Activated CD8-positive, alpha-beta memory T cell treated with anti-CD3 and anti-CD28 coated beads for 36 hours (primary cell): ENCODE data around the gene ELFN1. TPM values are rescaled to one million over a fixed set of nuclear protein-coding genes. Genes with fewer than 3 reads are reported as not detected.

Source experiments
- CTCF ChIA-PET: fragments of 350-600 bp; sonication (Branson Sonifier 250); formaldehyde crosslinking; loops from one replicate; lab custom pipeline; 2021; ENCODE audit warnings: antibody characterized with exemption; lab: Charles Lee
- POLR2A ChIA-PET: fragments of 350-600 bp; sonication (Branson Sonifier 250); formaldehyde crosslinking; loops from one replicate; lab custom pipeline; 2021; ENCODE audit warnings: antibody characterized with exemption; lab: Charles Lee
- total RNA-seq, 2 experiments: library from RNA; stranded (reverse); gene quantifications; one replicate each; pipeline ENCODE4 v1.2.3, GENCODE V29; 2021

The ELFN1 gene
- total RNA-seq, 2 experiments from 2014 or later: 0.17 to 0.27 TPM

DNA sequence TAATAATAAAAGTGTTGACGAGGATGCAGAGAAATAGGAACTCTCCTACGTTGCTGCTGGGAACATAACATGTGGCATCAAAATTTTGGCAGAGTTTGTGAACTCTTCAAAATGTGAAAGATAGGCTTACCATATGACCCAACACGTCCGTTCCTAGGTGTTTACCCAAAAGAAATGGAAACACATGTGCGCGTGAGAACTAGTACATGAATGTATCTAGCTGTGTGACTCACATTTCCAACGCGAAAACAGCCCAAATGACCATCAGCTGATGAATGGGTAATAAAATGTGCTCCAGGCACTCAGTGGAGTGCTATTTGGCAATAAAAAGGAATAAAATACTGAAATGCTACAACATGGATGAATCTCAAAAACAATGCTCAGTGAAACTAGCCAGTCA, 10.4 kb upstream of the ELFN1 start:
- CTCF ChIA-PET: no interaction called here
- POLR2A ChIA-PET: no interaction called here

DNA sequence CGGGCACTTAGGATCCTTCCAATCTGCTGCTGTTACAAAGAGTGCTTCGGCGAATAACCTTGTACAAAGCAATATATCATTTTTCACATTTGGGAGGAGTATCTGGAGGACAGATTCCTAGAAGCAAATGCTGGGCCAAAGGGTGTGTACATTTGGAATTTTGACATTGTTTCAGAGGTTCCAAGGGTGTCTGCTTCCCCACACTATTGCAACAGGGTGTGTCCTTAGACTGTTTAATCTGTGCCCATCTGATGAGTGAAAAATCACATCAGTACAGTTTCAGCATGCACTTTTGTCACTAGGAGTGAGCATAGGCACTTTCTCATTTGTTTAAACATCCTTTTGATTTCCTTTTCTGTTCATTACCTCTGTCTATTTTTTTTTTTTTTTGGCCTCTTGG, 8.6 kb upstream of the ELFN1 start:
- CTCF ChIA-PET: no interaction called here
- POLR2A ChIA-PET: interaction anchor here (0.6 kb wide), 1 partner anchor 1619 kb away, joined by 3 read pairs; no protein-coding TSS in a partner anchor

DNA sequence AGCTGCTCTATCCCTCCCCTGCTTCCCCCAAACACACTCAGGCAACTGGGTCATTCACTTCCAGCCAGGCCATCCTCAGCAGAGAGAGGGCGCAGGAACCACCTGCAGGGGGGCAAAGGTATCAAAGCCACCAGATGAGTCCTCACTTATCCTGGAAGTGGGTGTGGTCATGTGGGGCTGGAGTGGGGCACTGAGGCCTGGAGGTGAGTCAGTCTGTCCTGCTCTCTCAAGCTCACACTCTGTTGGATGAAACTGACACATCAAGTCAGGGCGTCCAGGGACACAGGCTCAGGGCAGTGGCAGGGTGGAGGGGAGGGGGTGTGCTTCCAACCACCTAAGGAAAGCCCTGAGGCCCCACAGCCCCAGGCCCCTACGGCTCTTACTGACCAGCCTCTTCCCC, 8.0 kb upstream of the ELFN1 start:
- ChIA-PET POLR2A (interaction anchor here (0.6 kb wide), 1 partner anchor 1619 kb away, joined by 3 read pairs; no protein-coding TSS in a partner anchor), CTCF (no interaction called here)

DNA sequence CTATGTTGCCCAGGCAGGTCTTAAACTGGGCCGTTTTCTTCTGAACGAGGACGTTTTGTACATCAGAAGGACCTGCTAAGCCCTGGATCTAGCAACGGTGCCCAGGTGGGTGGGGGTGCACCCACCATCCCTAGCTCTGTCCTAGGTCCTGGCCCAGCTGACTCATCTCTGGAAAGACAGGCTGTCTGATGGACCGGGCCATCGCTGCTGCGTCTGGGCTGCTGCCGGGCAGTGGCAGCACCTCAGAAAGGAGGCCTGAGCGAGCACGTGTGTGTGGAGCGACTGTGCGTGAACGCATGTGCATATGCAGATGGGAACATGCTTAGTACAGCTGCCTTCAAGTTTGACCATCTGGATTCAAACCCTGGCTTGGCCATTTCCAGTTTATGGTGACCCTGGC, 7.3 kb upstream of the ELFN1 start:
- POLR2A ChIA-PET: no interaction called here
- CTCF ChIA-PET: interaction anchor here (0.6 kb wide), 1 partner anchor 11 kb away, joined by 4 read pairs; no protein-coding TSS in a partner anchor

DNA sequence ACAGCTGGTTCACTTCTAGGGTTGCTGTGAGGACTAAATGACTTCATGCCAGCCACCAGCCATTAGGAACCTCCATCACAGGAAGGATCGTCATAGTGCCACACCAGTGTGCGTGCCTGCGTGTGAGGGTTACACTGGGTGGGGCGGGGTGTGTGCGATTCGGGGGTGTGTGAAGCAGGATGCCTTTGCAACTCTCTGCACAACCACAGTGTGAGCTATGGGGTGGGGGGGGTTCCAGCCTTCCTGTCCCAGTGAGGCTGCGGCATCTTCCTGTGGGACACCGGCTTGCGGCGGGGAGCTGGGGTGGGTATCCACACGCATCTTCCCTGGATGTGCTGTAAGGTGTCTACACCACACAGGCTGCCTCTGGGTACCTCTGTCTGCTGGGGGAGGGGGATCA, 6.9 kb upstream of the ELFN1 start:
- ChIA-PET POLR2A (no interaction called here), CTCF (interaction anchor here (0.6 kb wide), 1 partner anchor 11 kb away, joined by 4 read pairs; no protein-coding TSS in a partner anchor)

DNA sequence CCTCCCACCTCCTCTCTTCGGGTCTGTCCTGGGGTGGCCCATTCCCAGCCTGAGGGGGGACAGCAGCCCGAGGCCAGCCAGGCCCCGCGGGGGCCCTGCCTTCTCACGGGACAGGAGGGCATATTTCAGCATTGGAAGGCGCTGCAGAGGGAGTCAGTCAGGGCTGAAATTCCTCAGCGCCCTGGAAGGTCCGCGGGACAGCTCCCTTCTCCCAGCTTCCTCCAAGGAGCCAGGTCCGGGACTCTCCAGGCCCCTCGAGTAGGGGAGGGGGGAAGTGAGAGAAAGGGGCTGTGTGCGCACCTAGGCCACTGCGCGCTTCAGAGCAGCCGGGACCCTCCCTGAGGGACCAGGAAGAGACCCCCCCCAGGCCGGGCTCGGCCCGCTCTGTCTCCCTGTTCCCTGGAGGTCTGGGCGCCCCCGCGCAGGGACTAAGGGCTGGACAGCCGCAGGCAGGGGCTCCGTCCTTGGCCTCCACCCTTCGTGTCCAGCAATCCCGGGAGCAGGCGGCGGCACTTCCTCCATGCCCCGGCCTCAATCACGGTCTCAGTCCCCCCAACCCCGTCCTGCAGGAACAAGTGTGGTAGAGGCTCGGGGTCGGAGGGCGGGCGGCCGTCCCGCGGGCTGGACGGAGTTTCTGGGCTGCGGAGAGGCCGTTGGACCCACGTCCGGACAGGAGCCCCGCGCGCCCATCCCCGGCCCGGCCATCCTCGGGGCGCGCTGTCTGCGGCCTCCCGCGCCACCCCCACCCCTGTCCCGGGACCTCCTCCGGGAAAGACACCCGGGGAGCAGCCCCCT, 6.0 kb upstream of the ELFN1 start:
- ChIA-PET CTCF (interaction anchor here (0.7 kb wide), 1 partner anchor 255 kb away, joined by 3 read pairs; no protein-coding TSS in a partner anchor), POLR2A (no interaction called here)

DNA sequence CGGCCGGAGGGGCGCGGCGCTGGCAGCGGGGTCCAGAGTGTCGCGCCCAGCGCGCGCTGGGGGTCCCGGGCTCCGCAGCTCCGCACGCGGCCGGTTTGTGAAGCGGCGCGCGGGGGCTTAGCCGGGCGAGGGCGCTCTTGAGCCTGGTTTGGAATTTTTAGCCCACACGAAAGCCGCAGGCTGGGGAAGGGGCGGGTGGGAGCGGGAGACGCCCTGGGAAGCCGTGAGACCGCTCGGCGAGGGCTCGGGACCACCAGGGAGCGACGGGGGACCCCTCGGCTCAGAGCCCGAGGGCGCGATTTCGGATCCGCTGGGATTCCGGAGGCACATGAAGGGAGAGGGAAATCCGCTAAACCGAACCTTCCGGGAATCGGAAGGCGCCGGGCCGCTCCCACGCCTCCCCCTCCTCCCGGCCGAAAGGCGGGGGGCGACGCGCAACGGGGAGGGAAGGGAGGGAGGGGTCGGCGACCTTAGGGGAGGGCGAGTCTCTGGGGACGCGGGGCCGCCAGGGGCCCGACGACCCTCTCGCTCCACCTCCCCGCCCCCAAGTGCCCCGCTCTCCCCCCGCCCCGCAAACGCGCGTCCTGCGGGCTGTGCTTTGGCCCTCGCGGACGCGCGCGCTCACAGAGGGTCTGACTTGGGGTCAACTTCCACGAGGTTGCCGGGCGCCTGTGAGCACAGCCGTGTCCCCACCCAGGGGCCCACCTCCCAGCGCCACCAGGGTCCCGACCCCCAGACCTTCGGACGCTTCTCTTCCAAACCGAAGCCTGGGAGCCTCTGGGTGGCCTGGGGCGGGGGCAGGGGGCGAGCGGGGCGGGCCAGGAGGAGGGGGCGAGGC, 5.1 kb upstream of the ELFN1 start:
- ChIA-PET CTCF (interaction anchor here (0.7 kb wide), 1 partner anchor 255 kb away, joined by 3 read pairs; no protein-coding TSS in a partner anchor), POLR2A (no interaction called here)

DNA sequence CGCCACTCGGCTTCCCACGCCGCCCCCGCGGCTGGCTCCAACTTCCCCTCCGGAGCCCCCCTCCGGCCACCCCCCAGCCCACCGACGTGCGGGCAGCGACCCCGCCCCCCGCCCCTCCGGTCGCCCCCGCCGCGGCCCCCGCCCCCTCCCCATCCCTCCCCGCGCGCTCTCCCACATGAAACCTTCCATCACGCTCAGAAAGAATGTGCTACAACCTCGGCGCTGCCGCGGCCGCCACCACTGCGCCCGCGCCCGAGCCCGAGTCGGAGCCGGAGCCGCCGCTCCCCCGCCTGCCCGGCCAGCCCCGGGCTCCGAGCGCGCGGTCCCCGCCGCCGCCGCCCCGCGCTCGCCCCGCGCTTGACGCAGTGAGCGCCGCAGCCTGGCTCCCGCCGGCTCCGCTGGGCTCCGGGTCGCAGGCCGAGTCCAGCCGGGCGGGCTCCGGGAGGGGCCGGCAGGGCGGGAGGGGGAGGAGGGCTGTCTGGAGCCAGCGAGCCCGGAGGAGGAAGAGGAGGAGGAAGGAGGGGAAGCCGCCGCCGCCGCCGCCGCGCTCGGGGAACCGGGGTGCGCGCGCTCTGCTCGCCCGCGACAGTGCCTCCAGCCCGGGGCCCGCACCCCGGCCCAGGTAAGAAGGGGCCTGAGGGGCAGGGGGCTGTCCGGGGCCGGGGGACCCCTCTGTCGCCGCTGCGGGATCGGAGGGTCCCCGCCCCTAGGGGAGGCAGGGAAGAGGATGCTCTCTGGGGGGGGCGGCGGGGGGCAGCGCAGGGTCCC, 4.3 kb upstream of the ELFN1 start:
- CTCF ChIA-PET: no interaction called here
- POLR2A ChIA-PET: no interaction called here

DNA sequence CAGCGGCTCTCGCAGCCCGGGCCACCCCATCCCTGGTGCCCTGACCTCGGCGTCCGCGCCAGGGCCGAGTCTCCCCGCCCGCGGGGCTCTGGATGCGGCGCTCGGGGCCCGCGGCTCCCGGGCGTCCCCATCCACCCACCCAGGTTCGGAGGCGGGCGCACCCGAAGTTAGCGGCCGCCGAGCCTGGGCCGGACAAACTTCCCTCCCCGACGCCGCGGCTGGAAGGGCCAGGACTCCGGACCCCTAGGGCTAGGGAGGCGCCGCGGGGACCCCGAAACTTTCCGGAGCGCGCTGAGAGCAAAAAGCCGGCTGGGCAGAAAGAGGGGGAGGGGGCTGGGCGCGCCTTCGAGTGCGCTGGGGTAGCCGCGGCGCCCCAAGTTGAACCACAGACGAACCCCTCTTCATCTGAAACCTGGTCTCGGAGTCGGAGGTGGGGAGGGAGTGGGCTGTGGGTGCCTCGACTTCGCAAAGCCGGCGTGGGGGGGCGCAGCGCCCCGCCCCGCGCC, 3.7 kb upstream of the ELFN1 start:
- ChIA-PET CTCF (no interaction called here), POLR2A (no interaction called here)

DNA sequence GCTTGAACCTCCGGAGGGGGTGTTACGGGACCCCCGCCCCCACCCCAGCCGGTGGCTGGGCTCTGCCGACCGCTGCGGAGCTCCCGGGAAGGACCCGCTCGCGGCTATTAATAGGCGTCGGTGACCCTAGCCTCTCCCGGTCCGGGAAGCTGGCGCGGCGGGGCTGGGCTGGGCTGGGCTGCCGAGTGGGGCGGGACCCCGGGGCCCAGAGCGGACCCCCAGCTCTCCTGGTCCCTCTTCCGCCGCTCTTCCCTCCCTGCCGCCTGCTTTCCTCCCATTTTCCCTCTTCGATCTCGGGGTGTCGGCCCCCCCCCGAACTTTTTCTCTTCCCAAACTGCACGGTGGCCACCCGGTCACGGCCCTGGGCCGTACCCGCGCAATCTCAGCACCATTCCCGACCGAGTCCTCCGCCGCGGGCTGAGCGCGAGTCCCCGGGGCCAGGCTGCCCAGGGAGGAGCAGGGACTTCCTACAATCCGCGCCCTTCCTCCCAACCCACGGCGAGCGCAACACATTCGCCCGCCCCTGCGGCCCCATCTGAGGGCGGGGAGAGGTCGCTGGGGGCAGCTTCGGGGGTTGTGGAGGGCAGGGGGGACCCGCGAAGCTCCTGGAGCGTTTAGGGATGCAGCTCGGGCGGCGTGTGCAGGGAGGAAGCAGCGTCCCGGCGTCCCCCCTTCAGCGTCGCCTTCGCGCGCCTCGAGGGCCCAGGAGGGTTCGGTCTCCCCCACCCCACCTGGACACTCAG, 3.1 kb upstream of the ELFN1 start:
- ChIA-PET POLR2A (no interaction called here), CTCF (no interaction called here)

DNA sequence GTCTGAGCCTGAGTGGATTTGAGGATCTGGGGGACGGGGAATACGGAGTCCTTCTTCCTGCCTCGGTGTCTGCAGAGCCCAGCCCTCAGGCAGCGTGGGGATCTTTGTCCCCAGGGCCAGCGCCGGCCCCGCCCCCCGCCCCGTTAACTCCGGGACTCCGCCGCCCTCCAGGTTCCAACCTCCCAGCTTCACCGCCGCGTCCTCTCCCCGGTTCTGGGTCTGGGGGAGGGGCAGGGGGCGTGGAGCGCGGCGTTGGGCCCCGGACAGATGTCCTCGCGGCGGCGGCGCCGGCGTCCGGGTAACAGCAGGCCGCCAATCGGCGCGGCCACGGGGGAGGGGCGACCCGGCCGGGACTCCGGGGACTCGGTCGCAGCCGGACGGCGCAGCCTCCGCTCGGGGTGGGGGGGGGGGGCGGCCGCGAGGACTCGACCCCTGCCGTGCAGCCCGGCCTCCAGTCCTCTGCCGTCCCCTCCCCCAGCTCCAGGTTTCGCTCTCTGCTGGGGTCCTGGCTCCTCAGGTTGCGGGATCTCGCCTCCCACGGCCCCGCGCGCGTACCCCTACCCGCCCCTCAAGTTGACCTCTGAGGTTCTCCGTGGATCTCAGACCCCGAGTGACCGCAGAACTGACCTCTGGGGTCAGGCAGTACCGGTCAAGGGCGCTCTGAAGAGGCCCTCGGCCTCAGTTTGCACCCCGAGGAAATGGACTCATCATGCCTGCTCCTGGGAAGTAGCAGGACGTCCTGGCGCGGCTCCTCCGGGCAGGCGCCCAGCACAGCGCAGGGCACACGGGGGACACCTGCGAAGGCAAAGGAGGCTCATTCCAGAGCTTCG, 2.3 kb upstream of the ELFN1 start:
- POLR2A ChIA-PET: no interaction called here
- CTCF ChIA-PET: interaction anchor here (0.6 kb wide), 2 partner anchors 73 to 802 kb away, joined by 3 read pairs; no protein-coding TSS in a partner anchor

DNA sequence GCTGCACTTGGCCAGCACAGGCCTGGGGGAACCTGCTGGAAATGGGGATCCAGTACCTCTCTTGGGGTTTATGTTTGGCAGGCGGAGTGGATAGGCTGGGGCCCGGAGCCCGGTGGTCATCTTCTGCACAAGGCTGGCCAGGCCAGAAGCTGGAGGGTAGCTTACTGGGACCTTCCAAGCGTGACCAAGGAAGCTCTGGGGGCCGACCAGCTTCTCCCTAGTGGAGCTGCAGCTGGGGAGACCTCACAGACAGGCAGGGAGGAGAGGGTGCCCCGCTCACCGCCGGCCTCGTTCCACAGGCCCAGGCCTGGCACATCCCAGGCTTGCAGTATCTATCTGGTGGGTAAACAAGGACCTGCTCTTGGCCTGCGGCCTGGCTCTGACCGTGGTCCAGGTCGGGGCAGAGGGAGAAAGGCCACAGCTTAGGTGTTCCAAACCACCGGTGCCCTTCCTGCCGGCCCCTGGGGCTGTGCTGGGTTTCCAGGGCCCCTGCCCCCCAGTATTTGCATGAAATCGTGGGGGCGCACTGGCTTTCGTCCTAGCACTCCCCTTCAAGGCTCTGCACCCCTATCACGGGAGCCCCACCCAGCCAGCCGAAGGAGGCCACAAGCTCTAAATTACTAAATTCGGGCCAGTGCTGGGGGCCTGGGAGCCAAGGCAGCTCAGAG, 1.5 kb upstream of the ELFN1 start:
- ChIA-PET CTCF (interaction anchor here (0.6 kb wide), 1 partner anchor 72 kb away, joined by 3 read pairs; no protein-coding TSS in a partner anchor), POLR2A (no interaction called here)

DNA sequence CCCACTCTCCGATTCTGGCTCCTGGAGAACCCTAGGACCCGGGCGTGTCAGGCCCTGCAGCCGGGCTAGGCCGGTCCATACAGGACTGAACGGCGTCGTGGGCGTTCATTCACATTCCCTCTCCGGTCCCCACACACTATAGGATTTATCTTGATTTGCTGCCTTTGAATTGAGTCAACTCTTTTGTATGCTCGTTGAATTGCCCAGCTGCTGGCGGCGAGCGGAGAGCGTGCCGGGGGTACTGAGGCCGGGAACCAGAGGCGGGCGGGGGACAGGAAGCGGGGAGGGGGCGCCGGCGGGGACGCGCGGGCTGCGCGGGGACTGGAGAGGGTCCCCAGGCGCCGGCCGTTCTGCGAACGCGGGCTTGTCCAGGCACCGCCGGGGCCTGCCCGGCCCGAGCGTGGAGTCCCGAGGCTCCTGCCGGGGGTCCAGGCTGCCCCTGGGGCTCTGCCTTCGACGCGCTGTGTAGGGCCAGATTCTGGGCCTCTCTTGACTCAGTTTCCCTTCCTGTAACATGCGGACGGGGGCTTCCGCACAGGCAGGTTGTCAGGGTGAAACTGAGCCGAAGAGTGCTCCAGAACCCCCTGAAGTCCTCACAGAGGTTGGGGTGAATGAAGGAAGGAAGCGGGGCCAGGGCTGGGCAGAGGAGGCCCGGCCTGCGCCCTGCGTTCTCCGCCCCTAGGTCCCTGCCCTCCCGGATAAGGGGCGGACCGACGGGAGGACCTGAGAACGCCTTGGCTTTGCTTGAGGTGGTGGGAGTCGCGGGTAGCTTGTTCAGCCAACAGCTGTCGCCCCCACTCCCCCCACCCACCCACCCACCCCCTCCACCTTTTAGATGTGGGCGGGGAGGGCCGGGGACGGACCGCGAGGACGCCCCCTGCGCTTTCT, 769 bp upstream of the ELFN1 start:
- POLR2A ChIA-PET: no interaction called here
- CTCF ChIA-PET: interaction anchor here (0.6 kb wide), 1 partner anchor 88 kb away, joined by 4 read pairs; no protein-coding TSS in a partner anchor

DNA sequence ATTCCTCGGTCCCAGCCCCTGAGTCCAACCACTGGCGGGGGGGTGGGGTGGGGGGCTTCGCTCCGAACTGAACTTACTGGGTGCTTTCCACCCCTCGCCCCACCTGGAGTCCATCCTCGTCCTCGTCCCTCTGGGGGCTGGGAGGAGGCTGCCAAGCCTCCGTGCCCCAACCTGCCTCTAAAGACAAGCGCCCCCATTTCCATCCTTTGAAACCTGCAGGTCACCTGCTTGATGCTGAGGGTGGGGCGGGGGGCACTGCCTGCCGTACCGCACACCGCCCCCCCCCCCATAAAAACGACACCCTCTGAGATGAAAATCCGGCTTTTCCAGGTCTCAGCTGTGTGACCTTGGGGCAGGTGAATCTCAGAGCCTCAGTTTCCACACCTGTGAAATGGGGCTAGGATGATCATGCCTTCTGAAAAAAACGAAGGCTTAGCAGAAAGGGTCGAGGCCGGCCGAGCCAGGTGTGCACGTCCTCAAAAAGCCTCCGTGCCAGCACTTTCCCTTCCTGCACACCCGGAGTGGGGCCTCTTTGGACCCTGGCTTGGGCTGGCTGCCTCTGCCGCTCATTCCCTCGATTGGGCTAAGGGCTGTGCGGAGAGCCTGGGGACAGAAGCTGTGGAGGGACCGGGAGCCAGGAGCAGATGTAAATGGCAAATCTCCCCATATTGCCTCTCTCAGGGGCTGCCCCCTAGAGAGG, 967 bp downstream of the ELFN1 start:
- POLR2A ChIA-PET: no interaction called here
- CTCF ChIA-PET: no interaction called here

DNA sequence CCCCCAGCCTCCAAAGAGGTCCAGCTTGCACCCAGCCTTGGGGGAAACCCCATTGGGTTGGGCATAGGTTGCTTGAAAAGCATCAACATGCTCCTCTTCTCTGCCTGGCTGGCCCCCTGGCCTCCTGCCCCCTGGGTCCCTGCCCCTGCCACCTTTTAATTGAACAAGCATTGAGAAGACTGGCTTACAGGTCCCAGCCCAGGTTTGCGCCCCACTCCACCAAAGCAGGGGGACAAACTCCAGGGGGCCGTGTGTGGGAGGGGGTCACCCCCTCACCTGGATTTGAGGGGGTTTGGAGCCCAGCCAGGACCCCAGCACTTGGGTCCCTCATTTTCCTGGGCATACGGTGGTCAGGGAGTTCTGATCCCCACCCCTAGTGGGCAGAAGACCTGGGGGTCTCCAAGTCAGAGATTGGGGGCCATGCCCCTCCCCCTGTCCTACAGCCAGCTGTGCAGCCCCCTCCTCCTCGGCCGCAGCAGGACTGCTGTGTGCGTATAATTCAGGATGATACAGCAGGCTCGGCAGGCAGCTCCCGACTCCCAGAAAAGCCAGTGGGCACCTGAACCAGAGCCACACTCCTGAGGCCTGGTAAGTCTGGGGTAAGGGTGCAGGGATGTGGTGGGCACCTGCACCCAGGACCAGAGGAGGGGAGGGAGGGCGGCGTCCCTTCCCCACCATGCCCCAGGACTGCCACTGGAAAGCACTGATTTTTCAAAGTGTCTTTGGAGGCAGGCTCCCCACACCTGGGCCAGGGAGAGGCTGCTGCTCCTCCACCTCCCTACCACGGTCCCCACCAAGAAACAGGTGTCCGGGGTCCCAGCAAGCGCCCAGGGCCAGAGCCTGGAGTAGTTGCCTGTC, 1.7 kb downstream of the ELFN1 start:
- ChIA-PET CTCF (no interaction called here), POLR2A (no interaction called here)
